ENCODE data around the gene RELN. TPM values are rescaled to one million over a fixed set of nuclear protein-coding genes. Genes with fewer than 3 reads are reported as not detected.
A peak's percentile ranks its signal among the peaks of the same experiment; 100 is the strongest.

RELN gene
- total RNA-seq, 1 experiment from 2014 or later, result 0.02 TPM

GRCh38 chr7:103445228-103446048 lies 544.0 kb downstream of the RELN start:
- Histone ChIP-seq H2BK120ac (ENCODE audit: low read depth, low read length, poor library complexity, severe bottlenecking) (no peak overlapping the region), H2BK20ac (ENCODE audit: low read depth, low read length, poor library complexity, severe bottlenecking) (no peak overlapping the region), H3K56ac (ENCODE audit: insufficient read length, low read depth, low read length) (no peak overlapping the region), H3K23ac (ENCODE audit: insufficient read length, low read depth, low read length) (no peak overlapping the region), H3K27me3 (ENCODE audit: insufficient read depth, low read length) (peaks cover 3% of the 10 kb centered on the region; the same call in 1 of the 2 replicates), H3K79me2 (ENCODE audit: insufficient read depth, low read length) (no peaks in the 10 kb centered on the region), H2BK15ac (ENCODE audit: low read depth, low read length) (no peak overlapping the region), H4K8ac (replicated peaks; ENCODE audit: insufficient read length, low read depth, low read length) (no peak overlapping the region), H3K4me1 (ENCODE audit: insufficient read depth, low read length) (no peaks in the 10 kb centered on the region), H2BK5ac (ENCODE audit: insufficient read length, low read length) (no peak overlapping the region), H3K9me3 (ENCODE audit: control insufficient read depth, low read depth, low read length) (no peaks in the 10 kb centered on the region), H2BK12ac (ENCODE audit: insufficient read length, low read depth, low read length) (no peak overlapping the region), H3K79me1 (ENCODE audit: insufficient read depth, low read depth, low read length, poor library complexity, severe bottlenecking) (no peaks in the 10 kb centered on the region), H4K91ac (ENCODE audit: insufficient read length, low read depth, low read length) (no peak overlapping the region), H4K5ac (ENCODE audit: insufficient read length, low read depth, low read length) (no peak overlapping the region), H3K18ac (ENCODE audit: insufficient read length, low read depth, low read length) (no peak overlapping the region), H3K9ac (ENCODE audit: extremely low read depth, insufficient read length, low read length) (no peak overlapping the region), H3K4me2 (ENCODE audit: insufficient read depth, insufficient read length, low read length) (peak overlapping the region; percentile 39), H4K20me1 (ENCODE audit: control insufficient read depth, insufficient read depth, insufficient read length) (peaks cover 4% of the 10 kb centered on the region), H3T11ph (ENCODE audit: low read length) (no peak overlapping the region), H2AFZ (ENCODE audit: low read length) (no peak overlapping the region), H2AK5ac (ENCODE audit: insufficient read length, low read length) (no peak overlapping the region), H3K27ac (ENCODE audit: insufficient read length, low read depth, low read length) (no peak overlapping the region), H3K23me2 (ENCODE audit: insufficient read length, low read depth, low read length, poor library complexity, severe bottlenecking) (peaks cover 8% of the 10 kb centered on the region), H3K4ac (ENCODE audit: low read depth, low read length) (no peak overlapping the region), H3K14ac (ENCODE audit: insufficient read depth, low read length) (no peak overlapping the region)
- Mint-ChIP-seq H3K9me3 (no peaks in the 10 kb centered on the region), H3K4me3 (peak overlapping the region; percentile 60 to 84), H3K4me1 (peaks cover 15 to 16% of the 10 kb centered on the region in 2 experiments), H3K27ac (no peak overlapping the region), H3K36me3 (ENCODE audit: insufficient read depth in 1 of 3, low read depth in 3 of 3) (no peaks in the 10 kb centered on the region), H3K27me3 (ENCODE audit: low read depth) (peaks cover 84% of the 10 kb centered on the region)
- no peak for TF ChIP-seq CTCF (conservative IDR thresholded peaks at IDR 0.05)
- peak; percentile 62 for DNase-seq
- WGBS (ENCODE audit: extremely low coverage, insufficient read length, low lambda C conversion rate), result no CpG with 5 or more reads among the region's 48 CpGs

Measured in H9 (cell line).